Small intestine (tissue), 7 donors: ENCODE data around the gene GRID2. TPM values are rescaled to one million over a fixed set of nuclear protein-coding genes. Genes with fewer than 3 reads are reported as not detected.

Experiments
- DNase-seq, 2 donors: peaks; one replicate each; pipeline versions ENCODE4 v3.0.0 to v3.0.0-alpha.2; 2013
- FAIRE-seq: peaks from 2 replicates; lab custom pipeline; 2012; peaks lifted over from hg19 to GRCh38; lab: Jason Lieb, UNC
- H3K27ac ChIP-seq, 3 donors: one replicate each; pipeline ENCODE4 v1.5.1; 2013; ENCODE audit warnings: low read length in 2 of 3, mild to moderate bottlenecking in 2 of 3, control low read depth in 1 of 3, inconsistent platforms in 1 of 3, low read depth in 1 of 3, moderate library complexity in 1 of 3
- H3K27me3 ChIP-seq, 3 donors: one replicate each; pipeline ENCODE4 v1.6.1; 2013; ENCODE audit warnings: low read length in 3 of 3, inconsistent platforms in 1 of 3; ENCODE audit not compliant: control insufficient read depth in 3 of 3, insufficient read depth in 3 of 3
- H3K36me3 ChIP-seq, 3 donors: one replicate each; pipeline ENCODE4 v1.6.1; 2013; ENCODE audit warnings: low read length in 3 of 3, inconsistent platforms in 1 of 3, low read depth in 1 of 3, mild to moderate bottlenecking in 1 of 3, moderate library complexity in 1 of 3; ENCODE audit not compliant: control insufficient read depth in 3 of 3, insufficient read depth in 2 of 3
- H3K4me1 ChIP-seq, 3 donors: one replicate each; pipeline ENCODE4 v1.6.1; 2013; ENCODE audit warnings: low read length in 2 of 3, inconsistent platforms in 1 of 3, low read depth in 1 of 3, mild to moderate bottlenecking in 1 of 3, moderate library complexity in 1 of 3; ENCODE audit not compliant: control insufficient read depth in 3 of 3, insufficient read depth in 2 of 3
- H3K4me3 ChIP-seq, 3 donors: one replicate each; pipeline ENCODE4 v1.5.1; 2013; ENCODE audit warnings: low read length in 3 of 3, control low read depth in 1 of 3, inconsistent platforms in 1 of 3, low read depth in 1 of 3, mild to moderate bottlenecking in 1 of 3, moderate library complexity in 1 of 3
- H3K9me3 ChIP-seq, 2 donors: one replicate each; pipeline ENCODE4 v1.6.1; 2013; ENCODE audit warnings: low read depth in 1 of 2, low read length in 1 of 2; ENCODE audit not compliant: control insufficient read depth in 2 of 2, insufficient read depth in 1 of 2
- WGBS, 3 donors: extraction: QIAGEN DNeasy Blood & Tissue Kit; methylation state at CpG; one replicate each; pipeline ENCODE4 v1.1.7; 2013; 5-methylcytosine and 5-hydroxymethylcytosine counted together
- polyA plus RNA-seq, 4 donors: library from polyadenylated mRNA; stranded (reverse) in 3 of 4; unstranded in 1 of 4; fragments of 200-250 nt in 3 of 4; fragments of 120-200 nt in 1 of 4; gene quantifications; one replicate each; pipeline versions ENCODE4 v1.2.1 to v1.2.3, GENCODE V29; 2013
- donor health status: healthy with polysubstance abuse.
- donor health status: control.
- donor health status: control.
- donor health status: Bipolar disorder and iron deficiency.
- donor health status: healthy.

GRID2 gene
- polyA plus RNA-seq, 4 donors = 0.06 to 0.27 (median 0.21) TPM; not detected in 1

- no peaks in the 10 kb centered on the region for H3K9me3 ChIP-seq
- no peak overlapping the region for H3K4me3 ChIP-seq
- no peaks in the 10 kb centered on the region for H3K27me3 ChIP-seq
- H3K4me1 ChIP-seq = peaks cover 0 to 5% (median 0%) of the 10 kb centered on the region in 3 donors
- H3K27ac ChIP-seq = no peak overlapping the region
- DNase-seq = peak in 1 of 2 donors; percentile 32
- WGBS, 3 donors = 23 to 51% (median 30%) methylated on average over 4 of the region's 4 CpGs
- FAIRE-seq = no peak
- no peaks in the 10 kb centered on the region for H3K36me3 ChIP-seq
Measured at GRCh38 chr4:92992758-92993157, 689.0 kb downstream of the GRID2 start.

GRCh38 chr4:92994727-92995126, 691.0 kb downstream of the GRID2 start:
- no peak overlapping the region for H3K27ac ChIP-seq
- no peaks in the 10 kb centered on the region for H3K9me3 ChIP-seq
- 61 to 74% (median 73%) methylated on average over 2 of the region's 2 CpGs for WGBS, 3 donors
- no peak for DNase-seq
- no peak overlapping the region for H3K4me3 ChIP-seq
- H3K36me3 ChIP-seq = no peaks in the 10 kb centered on the region
- no peaks in the 10 kb centered on the region for H3K27me3 ChIP-seq
- no peak for FAIRE-seq
- no peaks in the 10 kb centered on the region for H3K4me1 ChIP-seq

- Histone ChIP-seq H3K27me3 (no peaks in the 10 kb centered on the region), H3K9me3 (no peaks in the 10 kb centered on the region), H3K27ac (no peak overlapping the region), H3K36me3 (no peaks in the 10 kb centered on the region), H3K4me3 (no peak overlapping the region), H3K4me1 (no peaks in the 10 kb centered on the region)
- WGBS, 3 donors = 67 to 79% (median 77%) methylated on average over 2 of the region's 2 CpGs
- no peak for FAIRE-seq
- DNase-seq = no peak
Measured at GRCh38 chr4:92996533-92996932, 692.8 kb downstream of the GRID2 start.

- H3K27me3 ChIP-seq = no peaks in the 10 kb centered on the region
- H3K27ac ChIP-seq = no peak overlapping the region
- no peaks in the 10 kb centered on the region for H3K4me1 ChIP-seq
- FAIRE-seq (peak; percentile 64), DNase-seq (no peak)
- no peaks in the 10 kb centered on the region for H3K9me3 ChIP-seq
- no peaks in the 10 kb centered on the region for H3K36me3 ChIP-seq
- no peak overlapping the region for H3K4me3 ChIP-seq
Measured at GRCh38 chr4:93000910-93001309, 697.1 kb downstream of the GRID2 start.

GRCh38 chr4:93002240-93002639, 698.5 kb downstream of the GRID2 start:
- H3K27me3 ChIP-seq = no peaks in the 10 kb centered on the region
- WGBS, 3 donors = 84 to 93% (median 85%) methylated on average over 4 of the region's 4 CpGs
- H3K9me3 ChIP-seq = no peaks in the 10 kb centered on the region
- FAIRE-seq (no peak), DNase-seq (no peak)
- no peak overlapping the region for H3K27ac ChIP-seq
- H3K4me1 ChIP-seq = no peaks in the 10 kb centered on the region
- H3K36me3 ChIP-seq = no peaks in the 10 kb centered on the region
- no peak overlapping the region for H3K4me3 ChIP-seq

DNA sequence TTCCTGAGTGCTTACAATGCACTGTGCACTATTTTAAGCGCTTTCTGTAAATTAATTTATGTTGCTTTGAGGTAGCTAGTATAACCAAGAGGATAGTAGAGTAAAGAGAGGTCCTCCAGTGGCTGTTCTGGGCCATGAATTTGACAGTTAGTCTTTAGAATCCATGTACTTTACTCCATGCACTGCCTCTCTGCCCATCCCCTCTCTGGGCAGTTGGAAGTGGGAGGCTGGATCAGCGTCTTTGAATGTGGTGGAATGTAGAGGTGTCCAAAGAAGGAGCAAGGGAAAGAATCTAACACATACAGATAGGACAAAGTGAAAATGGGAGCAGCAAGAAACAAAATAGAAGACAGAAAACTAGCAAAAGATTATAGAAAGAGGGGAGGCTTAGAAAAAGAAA, 712.6 kb downstream of the GRID2 start:
- WGBS, 3 donors = 82 to 85% (median 84%) methylated on average over 2 of the region's 2 CpGs

DNA sequence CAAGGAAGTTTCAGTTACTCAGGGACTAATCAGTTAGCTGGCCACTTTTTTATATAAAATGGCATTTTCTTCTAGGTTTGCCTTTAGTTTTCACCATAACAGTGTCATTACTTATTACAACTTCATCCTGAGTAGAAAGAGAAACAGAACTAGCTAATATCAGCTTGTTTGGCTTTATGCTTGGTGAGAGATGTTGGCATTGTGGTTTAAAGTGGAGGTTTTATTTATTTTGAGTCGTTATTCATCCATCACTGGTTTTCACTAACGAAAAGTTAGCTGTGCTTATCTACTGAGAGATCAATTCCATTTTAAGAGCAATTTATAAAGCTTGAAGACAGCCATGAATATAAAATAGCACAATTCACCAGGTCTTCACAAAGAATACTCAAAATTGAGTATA, 714.5 kb downstream of the GRID2 start:
- DNase-seq = no peak
- H3K4me1 ChIP-seq = no peaks in the 10 kb centered on the region
- no peaks in the 10 kb centered on the region for H3K36me3 ChIP-seq
- H3K27me3 ChIP-seq = no peaks in the 10 kb centered on the region
- no peak overlapping the region for H3K27ac ChIP-seq
- no peak overlapping the region for H3K4me3 ChIP-seq
- H3K9me3 ChIP-seq = no peaks in the 10 kb centered on the region
- 59 to 73% (median 62%) methylated on average over 2 of the region's 2 CpGs for WGBS, 3 donors
- no peak for FAIRE-seq

More for the DNA sequence above, 712.6 kb downstream of the GRID2 start:
- Histone ChIP-seq H3K9me3 (no peaks in the 10 kb centered on the region), H3K36me3 (no peaks in the 10 kb centered on the region), H3K4me1 (no peaks in the 10 kb centered on the region), H3K27ac (no peak overlapping the region), H3K4me3 (no peak overlapping the region), H3K27me3 (no peaks in the 10 kb centered on the region)
- FAIRE-seq (no peak), DNase-seq (no peak)

GRCh38 chr4:93018806-93019205, 715.0 kb downstream of the GRID2 start:
- no peak for DNase-seq
- Histone ChIP-seq H3K9me3 (no peaks in the 10 kb centered on the region), H3K4me3 (no peak overlapping the region), H3K27ac (no peak overlapping the region), H3K36me3 (no peaks in the 10 kb centered on the region), H3K4me1 (no peaks in the 10 kb centered on the region), H3K27me3 (no peaks in the 10 kb centered on the region)
- no peak for FAIRE-seq

GRCh38 chr4:93029769-93030168, 726.0 kb downstream of the GRID2 start:
- no peaks in the 10 kb centered on the region for H3K9me3 ChIP-seq
- no peaks in the 10 kb centered on the region for H3K27me3 ChIP-seq
- H3K4me3 ChIP-seq = no peak overlapping the region
- DNase-seq = no peak
- H3K27ac ChIP-seq = no peak overlapping the region
- WGBS, 3 donors = 61 to 86% (median 79%) methylated on average over 1 of the region's 1 CpG
- FAIRE-seq = no peak
- no peaks in the 10 kb centered on the region for H3K4me1 ChIP-seq
- no peaks in the 10 kb centered on the region for H3K36me3 ChIP-seq
